K562 treated with DMSO at 1 percent for 12 hours (cell line): ENCODE data around the gene TLE4. TPM values are rescaled to one million over a fixed set of nuclear protein-coding genes. Genes with fewer than 3 reads are reported as not detected.

Source experiments
- total RNA-seq: library from RNA; unstranded; fragments of 300-600 nt; gene quantifications from 2 replicates; pipeline ENCODE4 v1.2.3, GENCODE V29; 2022; ENCODE audit not compliant: insufficient read depth

Gene TLE4
- 2.3 and 7.7 TPM in 2 replicates for total RNA-seq

DNA sequence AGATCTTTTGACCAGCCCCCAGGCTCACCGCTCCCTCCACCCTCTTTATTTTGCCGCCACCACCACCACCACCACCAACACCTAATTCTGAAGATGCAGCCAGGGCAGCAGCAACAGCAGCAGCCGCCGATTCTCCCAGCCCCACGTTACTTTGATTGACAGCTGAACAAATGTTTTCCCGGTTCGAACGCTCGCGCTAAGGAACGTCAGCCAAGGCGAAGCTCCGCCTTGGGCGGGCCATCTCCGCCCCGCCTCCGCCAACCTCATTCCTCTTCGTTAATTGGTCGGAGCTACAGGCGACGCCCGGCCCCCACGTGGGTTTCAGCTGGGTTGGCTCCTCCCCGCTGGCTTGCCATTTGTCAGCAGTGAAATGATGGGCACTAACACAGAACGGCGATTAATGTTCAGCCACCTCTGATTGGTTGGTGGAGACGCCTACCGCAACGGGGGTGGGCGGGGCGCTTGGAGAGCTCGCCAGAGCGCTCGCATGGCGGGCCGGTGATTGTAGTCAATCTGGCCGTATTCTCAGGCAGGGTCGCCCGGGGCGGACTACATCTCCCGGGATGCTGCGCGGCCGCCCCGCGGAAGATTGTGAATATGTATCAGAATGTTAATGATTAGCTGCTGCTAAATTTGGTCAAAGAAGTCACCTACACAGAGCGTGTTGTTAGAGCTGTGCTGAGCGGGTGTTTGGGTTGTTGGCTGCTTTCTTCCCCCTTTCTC, at the start of gene TLE4:
Gene TLE4, plus strand, starts transcription at position 657 of the 723 bp plus-strand sequence. CDS start 826 bp downstream, outside the sequence.

